IMR-90 (cell line): ENCODE results near the gene XRCC5. TPM values are rescaled to one million over a fixed set of nuclear protein-coding genes. Genes with fewer than 3 reads are reported as not detected.

Source experiments
- ATAC-seq: fragments of 200-7000 bp; cut with Tn5 transposase; 2 replicates; pipeline ENCODE4 v1.9.1; 2020; ENCODE audit warnings: low read depth, mild to moderate bottlenecking, moderate library complexity
- BruUV-seq: library from RNA; stranded (reverse); fragments of 400-500 nt; replicated peaks from 2 replicates; lab custom pipeline; 2021; lab: Mats Ljungman, UMichigan
- CTCF ChIA-PET: fragments of 300-600 bp; formaldehyde crosslinking; extraction: SDS; loops from one replicate; lab custom pipeline; 2021; ENCODE audit warnings: antibody characterized with exemption; lab: Yijun Ruan, JAX
- POLR2A ChIA-PET: fragments of 300-600 bp; sonication (Branson Sonifier 250); formaldehyde crosslinking; loops from one replicate; lab custom pipeline; 2022; ENCODE audit warnings: antibody characterized with exemption; ENCODE audit not compliant: unreplicated experiment; lab: Charles Lee
- DNase-seq: peaks from one replicate; pipeline ENCODE4 v3.0.0; 2013
- H2AFZ ChIP-seq: replicated peaks from 2 replicates; pipeline ENCODE3; 2013; ENCODE audit warnings: low read length, mild to moderate bottlenecking; ENCODE audit not compliant: poor library complexity
- H2AK5ac ChIP-seq: 2 replicates; pipeline ENCODE4 v1.6.1; 2013; ENCODE audit warnings: low read depth, low read length, inconsistent platforms
- H2AK9ac ChIP-seq: replicated peaks from 2 replicates; pipeline ENCODE3; 2013; ENCODE audit warnings: mild to moderate bottlenecking, low read depth, low read length, moderate library complexity; ENCODE audit not compliant: poor library complexity
- H2BK120ac ChIP-seq: 2 replicates; pipeline ENCODE4 v1.6.1; 2013; ENCODE audit warnings: low read depth, low read length, inconsistent platforms
- H2BK15ac ChIP-seq: 3 replicates; pipeline ENCODE4 v1.6.1; 2013; ENCODE audit warnings: low read depth, low read length, inconsistent platforms
- H2BK20ac ChIP-seq: 2 replicates; pipeline ENCODE4 v1.6.1; 2013; ENCODE audit warnings: low read depth, mild to moderate bottlenecking, inconsistent platforms, low read length, moderate library complexity
- H2BK5ac ChIP-seq: 2 replicates; pipeline ENCODE4 v1.6.1; 2013; ENCODE audit warnings: mild to moderate bottlenecking, low read depth, low read length, inconsistent platforms; ENCODE audit not compliant: poor library complexity, severe bottlenecking
- H3K14ac ChIP-seq: replicated peaks from 2 replicates; pipeline ENCODE4 v1.6.1; 2013; ENCODE audit warnings: low read depth, low read length, inconsistent platforms
- H3K18ac ChIP-seq: 2 replicates; pipeline ENCODE4 v1.6.1; 2013; ENCODE audit warnings: low read depth, low read length, control low read depth
- H3K23ac ChIP-seq: 2 replicates; pipeline ENCODE4 v1.6.1; 2013; ENCODE audit warnings: low read depth, low read length, inconsistent platforms
- H3K27ac ChIP-seq: 2 replicates; pipeline ENCODE4 v1.5.1; 2013; ENCODE audit warnings: mild to moderate bottlenecking, control low read depth, low read length; ENCODE audit not compliant: insufficient read depth
- H3K27me3 ChIP-seq: 2 replicates; pipeline ENCODE4 v1.6.1; 2013; ENCODE audit warnings: low read length; ENCODE audit not compliant: control insufficient read depth, insufficient read depth
- H3K36me3 ChIP-seq: 2 replicates; pipeline ENCODE4 v1.6.1; 2013; ENCODE audit warnings: low read length, mixed read lengths; ENCODE audit not compliant: control insufficient read depth, insufficient read depth
- H3K4ac ChIP-seq: 2 replicates; pipeline ENCODE4 v1.6.1; 2013; ENCODE audit warnings: low read depth, low read length, inconsistent platforms
- H3K4me1 ChIP-seq: 2 replicates; pipeline ENCODE4 v1.6.1; 2013; ENCODE audit warnings: low read length, mixed read lengths; ENCODE audit not compliant: control insufficient read depth, insufficient read depth
- H3K4me2 ChIP-seq: 2 replicates; pipeline ENCODE4 v1.6.1; 2013; ENCODE audit warnings: low read depth, mild to moderate bottlenecking, control low read depth, low read length, moderate library complexity
- H3K4me3 ChIP-seq: 2 replicates; pipeline ENCODE4 v1.5.1; 2013; ENCODE audit warnings: low read depth, mild to moderate bottlenecking, control low read depth, low read length, moderate library complexity; ENCODE audit not compliant: insufficient read depth
- H3K56ac ChIP-seq: 2 replicates; pipeline ENCODE4 v1.6.1; 2013; ENCODE audit warnings: low read length, inconsistent platforms; ENCODE audit not compliant: insufficient read depth; ENCODE audit errors: extremely low read depth
- H3K79me1 ChIP-seq, 2 experiments: 2 replicates each; pipeline ENCODE4 v1.6.1; 2013; ENCODE audit warnings: low read length in 2 of 2, inconsistent platforms in 1 of 2, low read depth in 1 of 2
- H3K9ac ChIP-seq: 2 replicates; pipeline ENCODE4 v1.6.1; 2013; ENCODE audit warnings: low read depth, low read length, control low read depth
- H3K9me1 ChIP-seq: 2 replicates; pipeline ENCODE4 v1.6.1; 2013; ENCODE audit warnings: low read length, inconsistent platforms; ENCODE audit not compliant: insufficient read depth
- H3K9me3 ChIP-seq: 2 replicates; pipeline ENCODE4 v1.6.1; 2013; ENCODE audit warnings: low read length; ENCODE audit not compliant: control insufficient read depth, insufficient read depth
- H4K20me1 ChIP-seq: 2 replicates; pipeline ENCODE4 v1.6.1; 2013; ENCODE audit warnings: low read length, inconsistent platforms; ENCODE audit not compliant: insufficient read depth
- H4K5ac ChIP-seq: 2 replicates; pipeline ENCODE4 v1.6.1; 2013; ENCODE audit warnings: mild to moderate bottlenecking, low read depth, low read length, control low read depth
- H4K8ac ChIP-seq, 2 experiments: 2 replicates each; pipeline ENCODE4 v1.6.1; 2013; ENCODE audit warnings: low read depth in 2 of 2, low read length in 2 of 2, control low read depth in 1 of 2, inconsistent platforms in 1 of 2
- H4K91ac ChIP-seq: 2 replicates; pipeline ENCODE4 v1.6.1; 2013; ENCODE audit warnings: low read depth, low read length, inconsistent platforms; ENCODE audit not compliant: insufficient read depth
- FOS ChIP-seq: fragments of 150-350 bp; IDR thresholded peaks from 2 replicates; pipeline ENCODE4 v1.6.1; 2016; ENCODE audit warnings: low read depth, low read length
- POLR2A ChIP-seq: IDR thresholded peaks from 2 replicates; pipeline ENCODE4 v1.6.1; 2012; ENCODE audit warnings: mild to moderate bottlenecking, low read depth, low read length
- RAD21 ChIP-seq: IDR thresholded peaks from 2 replicates; pipeline ENCODE4 v1.6.1; 2012; ENCODE audit warnings: low read length, improper control_type of control experiment
- WGBS, 2 experiments: methylation state at CpG; one replicate each; pipeline versions ENCODE4 v1.1.5 to v1.1.7; 2013; ENCODE audit warnings: missing lambda C conversion rate in 2 of 2; ENCODE audit not compliant: insufficient read length in 1 of 2; ENCODE audit errors: extremely low coverage in 2 of 2; 5-methylcytosine and 5-hydroxymethylcytosine counted together
- dilution Hi-C: fragments of 300-500 bp; cut with HindIII; formaldehyde crosslinking; loops from one replicate; pipeline ENCODE4 v1.14.3; 2018; ENCODE audit warnings: low sequenced_read_pairs; ENCODE audit not compliant: unreplicated experiment
- in situ Hi-C: fragments of 300-500 bp; cut with MboI; formaldehyde crosslinking; loops from 3 replicates; pipeline ENCODE4 v1.14.3; 2019; ENCODE audit warnings: low sequenced_read_pairs, inconsistent platforms, mixed read lengths
- intact Hi-C: fragments of 100-400 bp; cut with micrococcal nuclease; formaldehyde crosslinking; loops from 2 replicates; pipeline ENCODE4 v1.10.0; 2022
- polyA plus RNA-seq, 3 experiments: library from polyadenylated mRNA; depleted of rRNA; stranded (reverse); fragments of >200 nt; gene quantifications; 2 replicates each; pipeline ENCODE4 v1.2.3, GENCODE V29; 2012; ENCODE audit warnings: low replicate concordance in 1 of 3
- total RNA-seq: library from RNA; depleted of rRNA; stranded (reverse); fragments of >200 nt; gene quantifications from 2 replicates; pipeline ENCODE4 v1.2.3, GENCODE V29; 2012
- TF ChIP-seq, protein P1 (sequence below): fragments of 150-350 bp; IDR thresholded peaks from 2 replicates; pipeline ENCODE4 v1.6.1; 2017; ENCODE audit warnings: mild to moderate bottlenecking, antibody characterized with exemption, low read length, low read depth
- TF ChIP-seq, protein P2 (sequence below): fragments of 150-350 bp; IDR thresholded peaks from 2 replicates; pipeline ENCODE4 v1.6.1; 2016; ENCODE audit warnings: low read depth, mild to moderate bottlenecking, low read length, moderate library complexity, borderline replicate concordance

Gene XRCC5
- total and polyA plus RNA-seq, 2 of the 4 experiments (the other 2 are of a cell fraction), result 144 to 509 TPM

DNA sequence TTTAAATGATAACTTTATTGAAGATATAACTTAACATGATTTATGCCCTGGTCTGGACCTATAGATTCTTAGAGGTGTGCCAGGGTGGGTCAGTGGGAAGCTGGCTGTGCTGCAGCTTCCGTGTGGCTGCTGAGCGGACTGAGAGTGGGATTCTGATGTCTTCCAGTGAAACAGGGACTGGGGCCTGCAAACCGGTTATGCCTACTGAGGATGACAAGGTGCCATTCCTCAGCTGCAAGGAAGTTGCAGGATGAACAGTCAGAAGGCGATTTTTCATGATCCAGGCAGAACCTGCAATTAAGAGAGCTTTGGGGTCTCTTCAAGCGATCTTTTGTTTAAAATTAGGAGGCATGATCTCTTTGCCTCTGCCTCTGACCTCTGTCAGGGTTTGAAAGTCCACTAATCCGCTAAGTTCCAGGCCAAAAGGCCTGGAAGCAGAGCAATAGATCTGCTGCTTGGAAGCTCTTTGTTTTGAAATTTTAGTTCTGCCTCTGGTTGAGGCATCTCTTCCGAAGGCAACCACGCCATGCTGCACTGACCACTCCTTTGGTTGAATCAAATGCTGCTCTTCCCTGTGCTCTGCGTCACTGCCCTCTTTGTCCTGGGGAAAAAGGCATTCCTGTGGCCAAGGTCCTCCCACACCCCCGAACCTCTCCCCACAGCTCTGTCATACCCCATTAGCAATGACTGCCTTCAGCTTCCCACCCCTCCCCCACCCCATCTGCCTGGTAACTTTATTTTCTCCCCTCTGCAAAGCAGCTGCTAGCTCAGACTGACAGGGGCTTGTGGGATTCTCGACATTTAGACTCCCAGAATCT lies 25.5 kb upstream of the XRCC5 start (continued):
- TF ChIP-seq RAD21 (no peak), POLR2A (no peak), FOS (no peak)

DNA sequence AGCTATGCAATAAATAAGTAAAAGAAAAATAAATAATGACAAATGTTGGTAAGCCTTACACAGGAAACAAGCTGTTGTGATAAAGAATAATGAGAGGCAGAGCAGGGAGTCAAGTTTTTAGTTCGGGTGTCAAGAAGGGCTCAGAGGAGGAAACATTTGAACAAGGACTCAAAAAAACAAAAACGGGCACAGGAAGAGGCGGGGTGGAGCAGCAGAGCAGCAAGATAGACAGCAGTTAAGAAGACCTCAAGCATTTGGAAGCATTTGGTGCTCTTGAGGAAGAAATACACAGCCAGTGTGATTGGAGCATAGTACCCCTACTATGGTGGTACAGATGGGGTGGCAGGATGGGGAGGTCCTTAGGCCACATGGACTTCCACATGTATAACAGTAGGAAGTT lies 24.6 kb upstream of the XRCC5 start:
- Histone ChIP-seq H3K9ac (no peak overlapping the region), H2BK20ac (no peak overlapping the region), H3K9me1 (peaks cover 11% of the 10 kb centered on the region), H4K8ac (no peak overlapping the region), H3K36me3 (no peaks in the 10 kb centered on the region), H3K27me3 (no peaks in the 10 kb centered on the region), H4K20me1 (no peaks in the 10 kb centered on the region), H3K56ac (no peak overlapping the region), H3K4me2 (no peak overlapping the region), H3K9me3 (no peaks in the 10 kb centered on the region), H2AFZ (no peak overlapping the region), H2AK5ac (no peak overlapping the region), H2AK9ac (no peak overlapping the region), H4K91ac (no peak overlapping the region), H3K4me1 (0 out of 2 replicates have a peak, but pooled peaks cover 2% of the 10 kb centered on the region), H3K18ac (no peak overlapping the region), H3K79me1 (peaks cover 3 to 16% of the 10 kb centered on the region in 2 experiments; a peak in 3 of 4 replicates), H3K23ac (no peak overlapping the region), H3K14ac (no peak overlapping the region), H2BK120ac (no peak overlapping the region), H3K27ac (no peak overlapping the region), H2BK15ac (no peak overlapping the region), H3K4ac (no peak overlapping the region), H3K4me3 (no peak overlapping the region), H2BK5ac (no peak overlapping the region), H4K5ac (no peak overlapping the region)
- ChIA-PET POLR2A (no interaction called here), CTCF (interaction anchor here (1.3 kb wide), 1 partner anchor 11 kb away, joined by 4 read pairs; no protein-coding TSS in a partner anchor)
- dilution Hi-C loops, result no loop called here
- no peak for ATAC-seq
- no peak for DNase-seq
- intact Hi-C loops, result no loop called here
- BruUV-seq, result no TSS peak
- TF ChIP-seq, protein P1, sequence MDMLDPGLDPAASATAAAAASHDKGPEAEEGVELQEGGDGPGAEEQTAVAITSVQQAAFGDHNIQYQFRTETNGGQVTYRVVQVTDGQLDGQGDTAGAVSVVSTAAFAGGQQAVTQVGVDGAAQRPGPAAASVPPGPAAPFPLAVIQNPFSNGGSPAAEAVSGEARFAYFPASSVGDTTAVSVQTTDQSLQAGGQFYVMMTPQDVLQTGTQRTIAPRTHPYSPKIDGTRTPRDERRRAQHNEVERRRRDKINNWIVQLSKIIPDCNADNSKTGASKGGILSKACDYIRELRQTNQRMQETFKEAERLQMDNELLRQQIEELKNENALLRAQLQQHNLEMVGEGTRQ, result no peak
- TF ChIP-seq RAD21, result no peak
- TF ChIP-seq, protein P2, sequence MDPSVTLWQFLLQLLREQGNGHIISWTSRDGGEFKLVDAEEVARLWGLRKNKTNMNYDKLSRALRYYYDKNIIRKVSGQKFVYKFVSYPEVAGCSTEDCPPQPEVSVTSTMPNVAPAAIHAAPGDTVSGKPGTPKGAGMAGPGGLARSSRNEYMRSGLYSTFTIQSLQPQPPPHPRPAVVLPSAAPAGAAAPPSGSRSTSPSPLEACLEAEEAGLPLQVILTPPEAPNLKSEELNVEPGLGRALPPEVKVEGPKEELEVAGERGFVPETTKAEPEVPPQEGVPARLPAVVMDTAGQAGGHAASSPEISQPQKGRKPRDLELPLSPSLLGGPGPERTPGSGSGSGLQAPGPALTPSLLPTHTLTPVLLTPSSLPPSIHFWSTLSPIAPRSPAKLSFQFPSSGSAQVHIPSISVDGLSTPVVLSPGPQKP, result no peak
- WGBS, 2 experiments, result no CpG with 5 or more reads among the region's 3 CpGs
- in situ Hi-C loops, result no loop called here
